ENCODE measurements around the gene DNAH1.

Gene DNAH1

DNA sequence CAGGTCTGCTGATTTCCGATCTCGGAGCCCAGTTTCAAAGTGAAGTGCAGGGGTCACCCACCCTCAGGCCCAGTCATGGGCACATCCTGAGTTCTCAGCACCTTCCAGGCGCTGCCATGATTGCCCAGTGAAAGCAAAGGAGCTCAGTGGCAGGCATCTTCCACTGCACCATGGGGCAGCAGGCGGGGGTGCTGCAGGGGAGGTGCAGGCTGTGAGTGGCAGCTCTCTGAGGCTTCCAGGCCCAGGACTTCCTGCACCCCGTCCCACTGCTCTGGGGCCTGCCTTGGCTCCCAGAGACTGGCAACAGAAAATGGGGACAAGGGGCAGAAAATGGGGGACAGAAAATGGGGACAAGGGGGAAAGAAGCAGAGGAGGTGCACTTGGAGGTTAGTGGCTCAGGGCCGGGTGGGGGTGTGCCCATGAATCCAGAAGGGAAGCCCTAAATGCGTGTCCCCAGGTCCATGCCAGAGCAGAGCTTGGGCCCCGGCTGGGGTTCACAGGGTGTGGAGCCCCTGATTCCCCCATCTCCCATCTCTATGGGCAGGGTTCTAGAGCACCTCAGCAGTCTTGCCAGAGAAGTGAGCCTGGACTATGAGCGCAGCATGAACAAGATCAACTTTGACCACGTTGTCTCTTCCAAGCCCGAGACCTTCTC lies 28.0 kb downstream of the DNAH1 start:
- no peak for DNase-seq

DNA sequence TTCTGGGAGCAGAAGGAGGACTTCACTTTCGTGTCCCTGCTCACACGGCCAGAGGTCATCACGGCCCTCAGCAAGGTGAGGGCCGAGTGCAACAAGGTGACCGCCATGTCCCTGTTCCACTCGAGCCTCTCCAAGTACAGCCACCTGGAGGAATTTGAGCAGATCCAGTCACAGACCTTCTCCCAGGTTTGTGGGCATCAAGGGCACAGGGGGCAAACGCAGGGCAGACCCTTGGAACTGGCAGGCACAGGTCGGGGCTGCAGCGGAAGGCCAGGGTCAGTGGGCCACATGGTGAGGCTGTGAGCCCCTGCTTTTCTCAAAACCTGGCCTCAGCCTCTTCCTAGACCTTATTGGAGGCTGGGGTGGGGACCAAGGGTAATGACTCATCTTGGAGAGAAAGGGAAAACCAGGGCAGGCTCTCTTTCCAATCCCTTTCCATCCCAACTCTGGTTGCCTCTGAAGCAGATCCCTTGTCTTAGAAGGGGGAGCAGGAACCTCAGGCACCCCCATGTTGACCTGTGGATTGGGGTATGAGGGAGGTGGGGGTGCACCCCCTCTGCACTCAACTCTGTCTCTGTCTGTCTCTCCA lies 29.5 kb downstream of the DNAH1 start:
- DNase-seq, result no peak

DNA sequence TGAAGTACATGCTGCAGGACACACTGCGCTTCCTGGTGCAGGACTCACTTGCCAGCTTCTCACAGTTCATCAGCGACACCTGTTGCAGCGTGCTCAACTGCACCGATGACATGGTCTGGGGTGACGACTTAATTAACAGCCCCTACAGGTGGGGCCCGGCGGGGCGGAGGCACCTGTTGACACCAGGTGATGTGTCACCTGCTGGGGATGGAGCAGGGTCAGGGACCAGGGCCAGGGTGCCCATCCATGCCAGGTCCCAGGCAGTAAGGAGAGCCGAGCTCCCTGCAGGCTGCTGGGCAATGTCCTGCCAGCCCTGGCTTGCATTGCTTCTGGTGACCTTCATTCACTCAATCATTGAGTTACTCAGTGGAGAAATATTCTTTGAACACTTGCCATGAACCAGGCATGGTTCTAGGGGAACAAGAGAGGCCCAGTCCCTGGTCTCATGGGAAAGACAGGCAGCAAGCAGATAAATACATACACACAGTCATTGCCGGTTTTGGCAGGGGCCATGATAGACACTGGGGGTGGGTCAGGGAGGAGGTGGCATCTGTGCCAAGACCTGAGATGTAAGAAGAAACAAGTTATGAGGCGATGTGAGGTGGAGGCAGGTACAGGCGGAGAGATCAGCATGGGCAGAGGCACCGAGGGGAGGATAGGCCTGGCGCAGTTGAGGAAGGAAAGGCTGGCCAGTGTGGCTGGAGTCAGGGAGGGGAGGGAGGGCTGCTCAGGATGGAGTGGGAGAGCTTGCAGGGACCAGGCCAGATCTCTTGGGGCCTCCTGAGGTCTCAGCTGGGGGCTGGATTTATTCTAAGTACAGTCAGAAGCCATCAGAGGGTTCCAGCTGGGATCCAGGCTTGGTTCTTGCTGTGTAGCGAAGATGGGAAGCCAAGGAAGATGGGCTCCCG lies 30.8 kb downstream of the DNAH1 start:
- DNase-seq, result no peak

DNA sequence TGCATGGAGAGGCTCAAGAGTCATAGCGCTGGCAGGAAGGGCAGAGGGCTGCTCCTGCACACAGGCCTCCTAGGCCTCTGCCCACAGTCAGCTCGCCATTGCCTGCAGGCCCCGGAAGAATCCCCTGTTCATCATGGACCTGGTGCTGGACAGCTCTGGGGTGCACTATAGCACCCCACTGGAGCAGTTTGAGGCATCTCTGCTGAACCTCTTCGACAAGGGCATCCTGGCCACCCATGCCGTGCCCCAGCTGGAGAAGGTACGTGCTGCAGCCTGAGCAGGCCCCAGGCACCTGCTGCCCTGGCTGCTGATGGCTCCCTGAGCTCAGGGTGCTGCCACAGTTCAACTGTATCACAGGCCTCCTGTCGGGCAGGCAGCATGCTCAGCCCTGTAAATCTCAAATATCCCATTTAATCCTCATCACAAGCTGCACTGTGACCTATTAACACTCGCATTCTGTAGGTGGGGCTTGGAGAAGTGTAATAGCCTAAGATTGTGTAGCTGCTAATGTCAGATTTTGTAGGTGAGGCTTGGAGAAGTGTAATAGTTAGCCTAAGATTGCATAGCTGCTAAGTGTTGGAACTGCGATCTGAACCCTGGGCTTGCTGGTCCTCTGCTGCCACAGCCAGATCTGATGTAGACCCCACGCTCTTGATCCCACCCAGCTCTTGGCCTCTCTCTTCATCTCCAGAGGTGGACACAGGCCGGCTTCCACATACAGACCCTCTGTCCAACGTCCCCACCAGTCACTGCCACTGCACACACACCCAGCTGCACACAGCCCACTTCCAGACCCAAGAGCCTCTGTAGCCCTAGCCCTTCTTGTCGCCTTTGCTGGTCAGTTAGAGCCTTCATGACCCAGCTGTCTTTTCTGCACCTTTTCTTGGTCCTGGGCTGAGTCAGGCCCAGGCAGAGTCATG lies 31.9 kb downstream of the DNAH1 start:
- no peak for DNase-seq

DNA sequence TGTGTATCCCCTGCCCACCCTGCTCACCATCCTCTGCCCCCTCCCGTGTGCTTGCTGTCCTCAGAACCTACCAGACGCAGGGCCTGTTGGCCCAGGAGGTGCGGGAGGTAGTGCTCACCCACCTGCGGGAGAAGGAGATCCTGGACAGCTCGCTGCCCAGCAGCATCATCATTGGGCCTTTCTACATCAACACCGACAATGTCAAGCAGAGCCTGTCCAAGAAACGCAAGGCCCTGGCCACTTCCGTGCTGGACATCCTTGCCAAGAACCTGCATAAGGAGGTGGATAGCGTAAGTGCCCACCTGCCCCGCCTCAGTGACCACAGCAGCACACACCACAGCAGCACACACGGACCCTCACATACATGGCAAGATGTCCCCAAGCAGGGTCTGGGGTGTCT lies 33.0 kb downstream of the DNAH1 start:
- no peak for DNase-seq

DNA sequence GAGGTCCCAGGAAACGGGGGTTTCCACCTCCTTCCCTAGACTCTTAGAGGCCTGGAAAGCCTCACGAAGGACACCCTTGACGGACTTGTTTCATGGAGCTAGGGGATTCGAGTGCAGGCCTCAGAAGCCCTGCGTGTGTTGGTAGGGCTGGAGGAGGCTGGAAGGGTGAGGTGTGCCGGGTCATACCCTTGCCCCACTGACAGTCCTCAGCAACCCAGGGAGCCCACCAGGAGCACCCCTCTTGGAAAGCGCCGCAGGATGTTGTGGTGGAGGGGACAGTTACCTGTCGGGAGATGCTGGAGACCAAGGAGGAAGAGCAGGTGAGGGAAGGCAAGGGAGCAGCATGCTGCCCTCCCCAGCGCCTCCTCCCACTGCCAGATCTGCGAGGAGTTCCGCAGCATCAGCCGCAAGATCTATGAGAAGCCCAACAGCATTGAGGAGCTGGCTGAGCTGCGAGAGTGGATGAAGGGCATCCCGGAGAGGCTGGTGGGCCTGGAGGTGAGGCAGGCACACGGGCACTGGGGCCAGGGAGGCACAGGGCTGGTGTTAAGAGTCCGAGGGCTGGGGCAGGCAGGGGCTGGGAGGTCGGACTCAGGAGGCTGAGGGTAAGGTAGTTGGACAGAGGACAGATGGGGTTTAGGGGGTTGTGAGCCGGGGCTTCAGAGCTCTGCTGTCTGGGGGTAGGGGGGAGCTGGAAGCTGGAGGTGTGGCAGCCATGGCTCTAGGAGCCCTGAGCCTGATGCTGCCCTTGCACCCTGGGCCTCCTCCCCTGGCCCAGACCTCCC lies 33.7 kb downstream of the DNAH1 start:
- DNase-seq, result no peak

DNA sequence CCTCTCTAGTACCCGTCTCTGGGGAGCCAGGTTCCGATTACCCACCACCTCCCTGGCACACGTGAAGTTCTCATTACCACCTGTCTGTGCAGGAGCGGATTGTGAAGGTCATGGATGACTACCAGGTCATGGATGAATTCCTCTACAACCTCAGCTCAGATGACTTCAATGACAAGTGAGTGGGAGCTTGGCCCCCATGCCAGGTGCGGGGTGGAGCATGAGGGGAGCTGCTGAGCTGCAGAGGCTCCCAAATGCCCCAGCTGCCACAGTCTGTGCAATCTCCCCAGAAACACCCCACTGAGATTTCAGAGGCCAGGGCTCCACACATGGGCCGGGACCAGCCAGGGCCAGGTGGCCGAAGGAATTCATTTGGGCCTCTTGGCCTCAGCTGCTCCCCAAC lies 34.3 kb downstream of the DNAH1 start:
- no peak for DNase-seq

DNA sequence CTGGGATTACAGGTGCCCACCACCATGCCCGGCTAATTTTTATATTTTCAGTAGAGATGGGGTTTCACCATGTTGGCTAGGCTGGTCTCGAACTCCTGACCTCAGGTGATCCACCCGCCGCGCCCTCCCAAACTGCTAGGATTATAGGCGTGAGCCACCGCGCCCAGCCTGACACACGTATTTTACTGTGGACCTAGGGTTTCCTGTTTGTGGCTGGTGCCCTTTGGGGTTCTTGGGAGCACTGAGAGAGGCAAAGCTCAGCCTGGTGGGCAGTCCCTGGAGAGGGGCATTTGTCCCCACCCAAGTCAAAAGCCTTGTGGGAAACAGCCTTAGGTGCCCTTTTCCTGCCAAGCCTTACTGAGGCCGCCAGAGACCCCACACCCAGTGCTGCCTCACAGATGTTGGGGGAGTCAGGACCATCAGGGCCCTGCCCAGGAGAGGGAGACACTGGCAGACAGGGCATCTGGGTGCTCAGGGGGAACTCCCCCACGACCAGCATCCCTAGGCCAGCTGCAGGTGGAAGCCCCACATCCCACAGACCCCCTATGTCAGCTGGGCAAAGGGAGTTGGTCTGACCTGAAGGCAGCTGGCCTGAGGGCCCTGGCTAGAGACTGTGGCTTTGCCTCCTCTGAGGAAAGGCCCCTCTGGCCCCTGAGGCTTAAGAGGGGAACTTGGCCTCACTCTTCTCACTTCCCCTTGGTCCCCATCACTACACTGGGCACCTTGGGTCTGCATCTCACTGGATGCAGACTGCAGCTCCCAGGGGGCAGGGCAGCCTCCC lies 35.1 kb downstream of the DNAH1 start:
- no peak for DNase-seq

DNA sequence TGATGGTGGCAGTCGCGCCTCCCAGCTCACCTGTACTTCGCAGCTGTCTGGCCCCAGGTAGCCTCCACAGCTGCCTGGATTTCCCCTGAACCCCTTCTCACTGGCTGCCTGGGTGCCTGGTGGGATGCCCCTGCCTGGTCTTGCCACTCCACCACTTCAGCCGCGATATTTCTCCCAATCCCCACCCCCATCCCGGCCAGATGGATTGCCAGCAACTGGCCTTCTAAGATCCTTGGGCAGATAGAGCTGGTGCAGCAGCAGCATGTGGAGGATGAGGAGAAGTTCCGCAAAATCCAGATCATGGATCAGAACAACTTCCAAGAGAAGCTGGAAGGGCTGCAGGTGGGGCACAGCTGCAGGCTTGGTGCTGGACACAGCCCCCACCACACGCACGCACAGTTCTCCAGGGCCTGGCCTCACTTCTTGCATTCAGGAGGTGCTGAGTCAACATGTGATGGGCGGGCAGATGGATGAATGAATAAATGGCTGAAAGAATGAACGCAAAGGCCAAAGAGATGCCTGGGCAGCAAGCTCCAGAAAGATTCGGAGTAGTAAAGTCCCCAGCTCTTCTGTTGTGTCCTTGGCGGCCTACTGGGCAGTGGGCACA lies 35.7 kb downstream of the DNAH1 start:
- DNase-seq, result no peak

DNA sequence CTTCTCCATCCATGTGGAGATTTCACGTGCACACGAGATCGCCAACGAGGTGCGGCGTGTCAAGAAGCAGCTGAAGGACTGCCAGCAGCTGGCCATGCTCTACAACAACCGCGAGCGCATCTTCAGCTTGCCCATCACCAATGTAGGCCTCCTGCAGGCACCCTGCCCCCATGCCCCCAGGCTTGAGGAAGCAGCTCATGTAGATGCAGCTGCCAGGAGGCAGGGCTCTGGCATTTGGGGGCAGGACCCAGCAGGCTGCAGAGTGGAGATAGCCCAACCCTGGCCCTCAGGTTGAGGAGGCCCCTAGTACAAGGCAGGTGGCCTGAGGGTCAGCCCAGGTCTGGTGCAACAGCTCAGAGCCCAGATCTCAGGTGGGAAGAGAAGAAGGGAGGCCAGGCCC lies 36.4 kb downstream of the DNAH1 start:
- no peak for DNase-seq

DNA sequence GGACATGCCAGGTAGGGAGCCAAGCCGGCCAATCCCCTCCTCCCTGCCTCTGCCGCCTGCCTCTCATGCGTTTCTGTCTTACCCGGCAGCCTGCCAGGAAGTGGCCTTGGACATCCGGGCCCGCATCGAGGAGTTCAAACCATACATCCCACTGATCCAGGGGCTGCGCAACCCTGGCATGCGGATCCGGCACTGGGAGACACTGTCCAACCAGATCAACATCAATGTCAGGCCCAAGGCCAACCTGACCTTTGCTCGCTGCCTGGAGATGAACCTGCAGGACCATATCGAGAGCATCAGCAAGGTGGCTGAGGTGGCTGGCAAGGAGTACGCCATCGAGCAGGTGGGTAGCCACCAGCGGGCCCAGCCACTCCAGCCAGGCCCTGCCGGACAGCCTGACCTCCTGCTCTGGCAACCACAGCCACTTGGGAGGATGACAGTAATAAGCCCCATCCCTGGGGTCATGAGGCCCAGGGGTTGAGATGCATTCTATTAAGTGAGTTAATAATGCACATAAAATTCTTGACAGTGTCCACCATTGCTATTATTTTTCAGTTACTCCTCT lies 37.3 kb downstream of the DNAH1 start:
- no peak for DNase-seq

DNA sequence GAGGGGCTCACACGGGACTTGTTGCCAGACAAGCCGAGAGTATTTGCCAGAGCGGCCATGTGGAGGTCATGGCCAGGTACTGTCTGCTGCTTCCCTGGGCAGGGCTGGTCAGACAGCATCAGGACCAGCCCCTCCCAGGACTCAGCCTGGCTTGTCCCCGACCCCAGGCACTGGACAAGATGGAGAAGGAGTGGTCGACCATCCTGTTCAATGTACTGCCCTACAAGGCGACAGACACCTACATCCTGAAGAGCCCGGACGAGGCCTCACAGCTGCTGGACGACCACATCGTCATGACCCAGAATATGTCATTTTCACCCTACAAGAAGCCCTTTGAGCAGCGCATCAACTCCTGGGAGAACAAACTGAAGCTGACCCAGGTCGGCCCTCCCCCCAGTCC lies 38.6 kb downstream of the DNAH1 start:
- DNase-seq, result no peak

DNA sequence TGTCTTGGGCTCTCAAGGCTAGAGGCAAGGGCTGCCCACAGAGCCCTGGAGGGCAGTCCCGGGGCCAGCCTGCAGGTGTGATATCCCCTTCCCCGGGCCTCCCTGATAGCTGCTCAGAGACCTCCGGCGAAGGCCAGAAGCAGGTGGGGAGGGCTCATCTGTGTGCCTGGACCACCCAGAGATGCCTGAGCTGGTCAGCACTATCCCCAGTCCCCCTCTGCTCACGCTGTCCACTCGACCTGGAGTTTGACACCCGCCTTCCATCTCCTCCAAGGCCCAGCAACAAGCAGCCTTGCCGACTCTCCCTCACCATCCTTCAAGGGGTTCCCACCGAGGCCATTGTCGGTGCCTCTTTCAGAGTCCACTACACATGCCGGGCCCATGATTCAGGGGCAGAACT lies 39.4 kb downstream of the DNAH1 start:
- DNase-seq, result no peak

DNA sequence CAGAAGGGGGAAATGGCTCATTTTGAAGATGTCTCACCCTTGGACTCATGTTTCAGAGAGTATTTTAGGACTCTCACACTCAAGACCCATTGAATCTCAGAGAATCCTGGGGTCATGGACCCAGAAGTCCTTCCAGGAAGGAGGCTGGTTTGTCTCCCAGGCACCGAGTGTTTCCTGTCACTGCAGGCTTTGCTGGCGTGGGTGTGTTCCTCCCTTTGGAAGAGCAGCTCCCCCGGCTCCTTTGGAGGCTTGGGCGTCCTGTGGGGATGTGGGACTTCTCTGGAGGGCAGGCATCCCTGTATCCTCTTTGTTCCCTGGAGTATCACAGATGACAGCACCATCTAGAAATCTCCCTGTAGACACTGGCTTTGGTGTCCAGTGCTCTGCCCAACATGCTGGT lies 40.0 kb downstream of the DNAH1 start:
- no peak for DNase-seq

DNA sequence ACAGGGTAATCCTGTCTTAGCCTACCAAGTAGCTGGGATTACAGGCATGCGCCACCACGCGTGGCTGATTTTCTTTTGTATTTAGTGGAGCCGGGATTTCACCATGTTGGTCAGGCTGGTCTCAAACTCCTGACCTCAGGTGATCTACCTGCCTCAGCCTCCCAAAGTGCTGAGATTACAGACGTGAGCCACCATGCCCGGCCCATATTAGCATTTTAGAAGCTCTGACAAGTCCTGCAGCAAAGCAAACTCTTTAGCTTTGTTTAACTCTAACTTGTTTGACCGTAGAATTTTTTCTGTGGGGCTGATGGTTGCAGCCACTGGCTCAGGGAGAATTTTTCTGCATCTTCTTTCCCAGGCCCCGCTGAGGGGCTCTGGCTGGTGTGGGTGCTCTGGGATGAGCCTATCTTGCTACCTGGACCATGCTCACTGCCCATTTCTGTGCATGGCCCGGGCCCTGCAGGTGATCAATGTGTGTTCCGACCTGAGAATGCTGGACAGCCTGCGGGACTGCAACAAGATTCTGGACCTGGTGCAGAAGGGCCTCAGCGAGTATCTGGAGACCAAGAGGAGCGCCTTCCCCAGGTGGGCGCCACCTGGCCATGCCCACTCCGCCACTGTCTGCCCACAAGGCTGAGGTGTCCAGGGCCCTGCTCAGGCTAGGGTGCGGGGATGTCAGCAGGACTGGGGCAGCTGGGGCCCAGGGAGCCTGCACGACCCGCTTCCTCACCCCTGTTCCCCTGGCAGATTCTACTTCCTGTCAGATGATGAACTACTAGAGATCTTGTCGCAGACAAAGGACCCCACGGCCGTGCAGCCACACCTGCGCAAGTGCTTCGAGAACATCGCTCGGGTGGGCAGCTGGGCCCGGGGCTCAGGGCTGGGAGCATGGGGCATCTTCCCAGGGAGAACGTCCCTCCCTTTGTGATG lies 41.3 kb downstream of the DNAH1 start:
- DNase-seq, result no peak

DNA sequence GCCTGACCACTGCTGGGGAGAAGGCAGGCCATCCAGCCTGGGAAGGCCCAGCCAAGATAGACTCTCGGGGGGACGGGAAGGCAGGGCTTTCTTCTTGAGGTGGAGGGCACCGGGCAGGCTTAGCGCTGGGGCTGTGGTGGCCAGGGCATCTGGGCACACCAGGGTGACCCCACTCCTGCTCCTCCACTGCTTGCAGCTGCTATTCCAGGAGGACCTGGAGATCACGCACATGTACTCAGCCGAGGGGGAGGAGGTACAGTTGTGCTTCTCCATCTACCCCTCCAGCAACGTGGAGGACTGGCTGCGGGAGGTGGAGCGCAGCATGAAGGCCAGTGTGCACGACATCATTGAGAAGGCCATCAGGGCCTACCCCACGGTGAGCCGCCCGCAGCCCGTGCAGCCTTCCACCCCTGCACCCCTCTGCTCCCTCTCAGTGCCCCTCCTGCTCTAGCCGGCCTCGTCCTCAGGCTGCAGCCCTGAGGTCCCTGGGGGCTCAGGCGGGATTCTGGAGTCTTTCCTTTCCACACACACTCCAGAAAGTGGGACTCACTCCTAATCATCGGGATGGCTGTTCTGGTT lies 42.3 kb downstream of the DNAH1 start:
- no peak for DNase-seq

DNA sequence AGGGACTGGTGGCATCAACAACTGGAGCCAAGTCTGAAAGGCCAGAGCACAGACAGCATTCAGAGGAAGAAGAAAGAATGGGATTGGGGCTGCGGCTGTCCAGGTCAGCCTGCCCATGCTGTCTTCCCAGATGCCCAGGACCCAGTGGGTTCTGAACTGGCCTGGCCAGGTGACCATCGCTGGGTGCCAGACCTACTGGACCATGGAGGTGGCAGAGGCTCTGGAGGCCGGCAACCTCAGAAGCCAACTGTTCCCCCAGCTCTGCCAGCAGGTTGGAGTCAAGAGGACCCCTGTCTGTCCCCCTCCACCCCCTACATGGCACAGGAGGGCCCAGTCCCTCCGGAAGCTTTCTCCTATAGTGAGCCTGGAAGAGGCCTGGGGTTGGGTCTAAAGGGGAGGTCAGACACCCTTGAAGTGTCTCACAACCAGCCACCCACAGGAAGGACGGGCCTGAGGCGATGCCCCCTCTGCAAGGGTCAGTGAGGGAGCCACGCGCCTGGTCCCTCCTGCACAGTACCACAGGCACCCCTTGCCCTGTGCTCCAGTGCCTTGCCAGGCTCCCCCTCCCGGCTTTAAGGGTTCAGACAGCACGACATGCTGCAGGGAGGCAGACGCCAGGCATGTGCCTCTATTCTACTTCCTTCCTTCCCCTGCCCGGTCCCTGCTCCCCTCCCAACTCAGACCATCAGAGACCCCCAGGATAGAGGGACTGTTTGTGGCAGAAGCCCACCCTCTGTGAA lies 43.2 kb downstream of the DNAH1 start:
- DNase-seq, result no peak

DNA sequence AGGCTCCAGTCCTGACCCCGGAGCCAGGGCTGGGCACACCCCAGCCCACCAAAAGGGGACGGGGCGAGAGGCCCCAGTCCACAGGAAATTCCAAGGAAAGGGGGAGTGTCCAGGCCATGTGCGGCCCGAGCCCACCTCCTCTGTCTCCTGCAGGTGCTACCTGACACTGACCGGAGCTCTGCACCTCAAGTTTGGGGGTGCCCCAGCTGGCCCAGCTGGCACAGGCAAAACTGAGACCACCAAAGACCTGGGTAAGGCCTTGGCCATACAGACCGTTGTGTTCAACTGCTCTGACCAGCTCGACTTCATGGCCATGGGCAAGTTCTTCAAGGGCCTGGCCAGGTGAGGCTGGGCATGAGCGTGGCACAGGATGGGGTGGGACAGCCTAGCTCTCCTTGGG lies 44.9 kb downstream of the DNAH1 start:
- no peak for DNase-seq

Measured in CD4-positive, alpha-beta T cell treated with Interleukin-17A for 4 hours (primary cell).